GM21526 (cell line): ENCODE results near the gene SLIT3.

Experiments used
- ATAC-seq: cut with Tn5 transposase; IDR thresholded peaks from one replicate; pipeline ENCODE4 v1.9.1; 2021; ENCODE audit warnings: moderate library complexity; ENCODE audit not compliant: unreplicated experiment, low FRiP score

Gene SLIT3

DNA sequence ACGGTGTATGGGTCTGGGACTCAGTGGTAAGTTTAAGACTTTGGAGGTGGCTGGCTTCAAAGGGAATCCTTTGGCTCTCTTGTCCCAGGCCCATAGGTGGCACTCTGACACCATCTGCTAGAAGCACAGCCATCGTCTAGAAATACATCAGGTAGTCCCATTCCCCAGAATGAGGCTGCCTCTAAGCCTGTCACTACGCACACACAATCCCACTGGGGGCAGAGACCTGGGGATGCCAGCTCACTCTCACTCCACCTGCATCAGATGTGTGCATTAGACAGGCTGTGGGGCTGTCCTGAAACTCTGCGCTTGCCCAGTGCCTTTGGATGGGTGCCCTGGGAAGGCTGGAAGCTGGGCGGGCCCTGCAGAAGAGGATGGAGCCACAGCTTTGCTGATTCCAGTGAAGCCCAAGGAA lies 594.3 kb downstream of the SLIT3 start:
- no peak for ATAC-seq

DNA sequence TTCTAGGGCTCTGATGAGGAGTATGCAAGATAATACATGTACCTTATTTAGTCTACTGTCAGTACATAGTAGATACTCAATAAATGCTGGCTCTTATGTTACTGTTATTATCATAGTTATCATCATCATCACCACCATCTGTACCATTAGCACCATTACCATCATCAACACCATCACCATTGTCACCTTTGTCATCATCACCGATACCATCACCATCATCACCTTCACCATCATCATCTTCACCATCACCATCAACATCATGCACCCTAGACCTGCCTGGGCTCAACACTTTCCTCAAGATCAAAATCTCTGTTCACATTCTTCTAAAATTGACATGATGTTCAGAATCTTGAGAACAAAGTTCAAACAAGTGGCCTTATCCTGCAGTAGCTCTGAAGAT lies 595.6 kb downstream of the SLIT3 start:
- ATAC-seq = no peak

DNA sequence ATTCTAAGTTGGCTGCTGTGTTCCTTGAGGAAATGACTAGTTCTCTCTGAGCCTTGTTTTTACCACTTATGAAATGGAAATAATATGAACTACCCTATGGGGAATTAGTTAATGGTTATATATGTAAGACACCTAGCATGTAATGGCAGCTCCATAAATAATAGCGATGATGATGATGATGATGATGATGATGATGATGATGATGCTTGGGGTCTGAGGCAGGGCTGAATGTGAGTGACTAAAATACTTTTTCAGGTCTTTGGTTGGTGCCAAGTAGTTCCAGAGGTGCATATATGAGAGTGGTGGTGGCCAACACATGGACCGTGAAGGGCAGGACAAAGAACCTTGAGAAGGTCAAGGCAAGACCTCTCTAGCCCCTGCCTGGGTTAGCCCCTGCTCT lies 598.4 kb downstream of the SLIT3 start:
- no peak for ATAC-seq

DNA sequence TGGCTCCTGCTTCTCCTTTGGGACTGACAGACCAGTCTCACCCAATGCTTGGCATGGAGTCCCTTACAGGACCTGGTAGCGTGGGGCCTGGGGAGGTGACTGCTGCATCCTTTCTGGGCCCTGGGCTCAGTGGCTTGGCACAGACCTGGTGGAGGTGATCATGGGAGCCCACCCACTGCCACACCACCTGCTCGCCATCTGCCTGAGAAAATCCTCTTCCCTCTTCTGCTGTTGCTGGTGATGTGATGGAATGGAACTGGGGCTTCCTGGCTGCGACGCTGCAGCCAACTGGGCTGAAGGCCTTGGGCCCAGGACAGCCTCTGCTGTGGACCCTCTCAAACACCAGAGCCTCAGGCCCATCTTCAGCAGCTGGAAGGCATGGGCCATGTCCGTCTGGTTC lies 599.3 kb downstream of the SLIT3 start:
- ATAC-seq = no peak

DNA sequence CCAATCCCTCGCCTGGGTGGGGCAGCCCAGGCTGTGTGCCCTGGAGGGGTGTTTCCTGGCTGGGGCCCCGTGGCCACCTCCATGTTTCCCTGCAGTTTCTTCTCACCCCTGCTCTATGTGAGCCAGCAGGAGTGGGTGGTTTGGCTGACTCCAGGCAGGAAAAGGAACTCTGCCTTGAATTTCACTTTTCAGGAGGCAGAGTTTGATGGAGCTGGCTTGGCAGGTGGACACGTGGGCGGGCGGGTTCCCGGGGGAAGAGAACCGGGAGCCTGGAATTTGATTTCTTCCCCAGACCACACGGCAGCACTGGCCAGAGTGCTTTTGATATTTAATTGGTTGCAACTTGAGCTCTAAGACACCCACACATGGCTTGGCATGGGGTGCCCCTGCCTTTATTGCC lies 601.9 kb downstream of the SLIT3 start:
- ATAC-seq = no peak

DNA sequence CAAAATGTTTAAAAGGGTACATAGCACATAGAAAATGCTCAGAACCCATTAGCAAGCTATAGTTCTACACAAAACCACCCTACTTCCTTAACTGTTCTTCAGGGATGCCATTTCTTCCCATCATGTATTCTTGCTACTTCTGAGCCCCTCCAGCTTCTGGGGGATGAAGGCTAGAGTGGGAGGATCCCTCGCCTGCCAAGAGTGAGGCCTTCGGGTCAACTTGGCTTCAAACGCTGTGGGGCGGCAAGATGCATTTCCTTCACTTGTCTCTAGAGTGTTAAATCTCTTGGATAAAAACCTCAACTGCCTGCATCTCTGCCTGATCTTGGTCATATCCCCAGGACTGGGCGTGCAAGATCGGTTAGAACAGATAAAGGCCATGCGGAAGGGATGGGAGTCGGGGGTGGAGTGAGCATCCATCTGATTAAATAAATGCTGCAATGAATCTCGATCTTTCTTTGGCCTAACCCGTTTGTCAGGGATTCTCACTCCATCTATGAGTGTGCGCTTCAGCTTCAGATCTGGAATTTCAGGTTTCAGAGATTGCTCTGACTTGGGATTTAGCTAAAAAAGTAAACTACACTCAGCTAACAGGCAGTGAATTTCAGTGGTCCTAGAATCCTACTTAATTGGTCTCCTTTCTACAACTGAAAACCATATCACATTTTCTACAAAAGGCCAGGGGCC lies 603.8 kb downstream of the SLIT3 start:
- ATAC-seq = no peak

DNA sequence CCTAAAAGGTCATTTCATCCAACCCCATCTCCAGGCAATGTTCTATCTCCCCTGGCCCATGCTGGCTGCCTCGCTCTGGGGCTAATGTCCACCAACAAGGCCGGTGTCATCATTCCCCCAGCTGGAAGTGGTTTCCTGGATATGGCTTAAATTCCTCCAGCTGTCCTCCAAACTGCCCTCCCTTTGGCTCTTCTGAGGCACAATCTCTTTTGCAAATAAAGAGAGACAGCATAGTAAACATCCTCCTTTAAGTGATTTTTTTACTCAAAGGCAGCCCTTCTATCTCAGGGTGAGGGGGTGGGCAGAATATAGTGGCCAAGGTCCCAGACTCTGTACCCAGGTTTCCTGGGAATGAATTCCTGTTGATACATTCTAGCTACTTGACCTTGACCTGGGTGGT lies 604.3 kb downstream of the SLIT3 start:
- no peak for ATAC-seq

DNA sequence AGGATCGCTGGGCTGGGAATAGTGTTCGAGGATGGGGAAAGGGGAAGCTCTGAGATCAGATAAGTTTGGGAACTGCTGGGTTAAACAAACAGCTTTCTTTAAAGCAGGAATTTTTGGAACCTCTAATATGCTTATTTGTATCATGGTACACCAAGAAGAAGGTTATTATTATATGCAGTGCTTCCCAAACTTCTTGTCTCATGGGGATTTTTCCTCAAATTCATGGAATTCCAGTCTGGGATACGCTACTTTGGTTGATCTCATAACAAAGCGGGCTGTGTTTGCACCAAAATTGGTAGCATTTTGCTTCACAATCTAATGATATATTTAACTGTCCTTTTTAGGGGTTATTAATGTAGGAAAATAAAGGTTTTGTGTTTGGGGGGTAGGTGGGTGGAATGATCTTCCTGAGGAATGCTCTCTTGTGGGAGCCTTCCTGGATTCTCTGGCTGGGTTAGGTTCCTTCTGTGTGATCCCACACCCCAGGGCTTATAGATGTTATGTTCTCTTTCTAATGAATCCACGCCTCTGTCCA lies 605.6 kb downstream of the SLIT3 start:
- ATAC-seq = no peak

DNA sequence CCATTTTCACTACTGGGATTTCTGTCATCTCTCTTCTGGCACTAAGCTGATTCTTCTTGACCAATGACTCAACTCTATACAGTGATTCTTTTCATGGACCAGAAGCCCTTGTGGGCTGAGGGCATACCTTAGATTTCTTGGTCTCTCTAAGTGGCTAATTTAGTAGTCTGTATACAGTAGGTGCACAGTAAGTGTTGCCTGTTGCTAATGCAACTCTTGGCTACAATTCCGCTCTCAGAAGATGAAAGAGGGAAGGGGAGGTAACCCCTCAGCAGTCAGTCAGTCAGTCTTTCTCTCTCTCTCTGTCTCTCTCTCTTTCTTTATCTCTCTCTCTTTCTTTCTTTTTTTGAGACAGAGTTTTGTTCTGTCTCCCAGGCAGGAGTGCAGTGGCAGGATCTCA lies 606.6 kb downstream of the SLIT3 start:
- no peak for ATAC-seq

DNA sequence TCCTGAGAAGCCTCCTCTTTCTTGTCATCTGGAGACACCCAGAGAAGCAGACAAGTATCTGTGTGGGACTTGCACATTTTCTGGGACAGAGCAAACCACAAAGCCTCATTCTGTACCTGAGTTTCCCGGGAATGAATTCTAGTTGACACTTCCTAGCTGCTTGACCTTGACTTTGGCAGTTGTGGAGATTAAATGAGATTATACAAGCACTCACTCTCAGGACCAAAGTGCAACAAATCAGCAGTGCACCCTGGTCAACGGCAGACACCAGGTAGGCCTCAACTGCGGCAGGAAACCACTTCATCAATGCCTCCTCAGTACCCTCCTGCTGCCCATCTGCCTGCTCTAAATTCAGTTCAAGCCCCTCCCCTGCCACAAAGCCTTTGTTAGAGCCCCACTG lies 607.1 kb downstream of the SLIT3 start:
- no peak for ATAC-seq

DNA sequence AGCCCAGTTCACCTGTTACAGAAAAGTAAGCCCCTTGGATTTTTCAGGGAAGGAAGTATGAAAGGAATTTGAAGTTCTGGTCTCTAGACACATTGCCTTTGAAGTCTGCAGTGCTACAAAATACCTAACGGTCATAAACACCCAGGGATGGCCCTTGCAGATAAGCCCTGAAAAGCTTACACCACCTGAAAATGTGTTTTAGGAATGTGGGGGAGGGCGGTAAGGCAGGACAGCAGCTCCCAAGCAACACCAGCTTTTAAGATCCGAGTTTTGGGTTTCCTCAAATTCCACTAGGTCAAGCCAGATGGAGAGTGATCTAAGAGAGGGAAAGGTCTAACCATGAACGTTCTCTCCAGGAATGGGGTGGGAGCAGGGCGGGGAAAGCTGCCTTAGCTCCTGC lies 607.6 kb downstream of the SLIT3 start:
- ATAC-seq = no peak

DNA sequence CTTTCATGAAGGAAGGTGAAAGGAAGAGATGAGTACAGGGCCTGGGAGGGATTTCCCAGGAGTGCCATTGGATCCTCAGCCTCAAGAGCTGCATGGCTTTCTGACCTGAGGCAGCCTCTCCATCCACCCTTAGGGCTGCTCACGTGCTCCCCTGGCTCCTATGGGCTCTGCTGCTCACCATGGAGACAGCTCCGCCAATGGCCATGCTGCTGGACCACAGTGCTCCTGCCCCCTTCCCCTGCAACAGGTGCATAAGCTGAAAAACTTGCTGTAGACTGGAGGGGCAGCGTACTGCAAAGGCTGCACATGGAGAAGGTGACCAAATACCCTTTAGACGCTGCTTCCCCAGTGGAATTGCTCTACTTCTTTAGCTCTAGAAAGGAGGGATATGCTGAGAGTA lies 609.0 kb downstream of the SLIT3 start:
- ATAC-seq = no peak

DNA sequence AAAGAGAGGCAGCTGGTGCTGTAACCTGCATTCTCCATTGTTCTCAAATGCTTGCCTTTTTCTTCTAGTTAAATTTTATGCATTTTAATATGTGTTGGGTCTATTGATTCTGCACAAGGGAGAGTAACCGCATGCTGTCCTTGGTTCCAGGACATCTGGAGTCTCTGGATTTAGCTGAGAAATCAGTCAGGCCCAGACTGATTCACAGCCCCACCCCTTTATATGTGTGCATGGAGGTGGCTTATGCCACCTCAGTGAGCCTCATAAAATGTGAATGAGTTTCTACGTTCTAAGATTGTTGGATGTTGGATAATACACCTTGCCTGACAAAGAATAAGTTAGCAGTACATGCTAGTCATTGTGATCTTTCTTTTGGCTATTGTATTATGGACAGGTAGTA lies 611.7 kb downstream of the SLIT3 start:
- ATAC-seq = no peak

DNA sequence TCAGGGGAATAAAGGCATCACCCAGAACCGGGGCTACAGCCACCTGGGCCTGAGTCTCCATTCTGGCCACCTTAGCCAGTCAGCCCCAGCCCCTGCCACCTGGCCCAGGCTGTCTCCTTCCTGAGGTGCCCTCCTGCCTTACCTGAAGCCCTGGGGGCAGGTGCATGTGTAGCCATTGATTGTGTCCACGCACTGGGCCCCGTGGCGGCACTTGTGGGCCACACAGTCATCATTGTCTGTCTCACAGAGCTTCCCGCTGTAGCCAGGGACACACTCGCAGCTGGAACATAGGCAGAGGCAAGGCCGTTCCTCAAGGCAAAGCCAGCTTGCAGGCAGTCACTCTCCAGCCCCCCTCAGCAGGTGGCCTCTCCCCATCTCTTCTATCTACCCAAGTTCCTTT lies 614.1 kb downstream of the SLIT3 start:
- no peak for ATAC-seq

DNA sequence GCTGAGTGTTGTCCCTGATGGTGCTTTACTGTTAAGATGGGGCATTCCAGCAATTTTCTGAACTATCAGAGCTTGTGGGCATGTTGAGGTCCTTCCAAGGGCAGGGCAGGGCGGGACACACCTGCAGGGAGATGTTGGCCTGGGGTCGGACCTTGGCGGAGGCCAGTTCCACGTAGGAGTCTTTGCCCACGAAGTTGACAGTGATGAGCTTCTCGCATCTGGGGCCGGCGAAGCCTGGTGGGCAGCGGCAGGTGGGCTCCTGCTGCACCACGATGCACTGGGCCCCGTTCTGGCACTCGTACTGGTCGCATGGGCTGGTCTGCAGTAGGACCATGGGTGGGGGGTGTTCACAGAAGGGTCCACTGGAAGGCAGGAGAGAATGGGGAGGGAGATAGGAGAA lies 615.4 kb downstream of the SLIT3 start:
- no peak for ATAC-seq

DNA sequence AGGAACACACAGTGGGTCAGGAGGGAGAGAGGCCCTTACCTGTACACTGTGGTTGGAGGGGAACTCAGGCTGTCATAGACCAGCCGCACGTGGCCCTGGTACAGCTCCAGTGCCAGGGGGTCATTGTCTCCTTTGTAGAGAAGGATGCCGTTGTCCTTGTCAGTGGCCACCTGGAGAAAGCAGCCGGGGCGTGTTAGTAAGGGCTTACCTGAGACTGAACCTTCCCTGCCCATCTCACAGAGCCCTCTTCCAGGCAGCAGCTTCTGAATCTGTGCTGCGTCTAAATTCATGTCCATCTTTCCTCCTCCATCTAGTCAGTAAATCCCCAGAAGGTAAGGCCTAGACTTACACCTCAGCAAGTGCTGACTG lies 617.0 kb downstream of the SLIT3 start:
- ATAC-seq = no peak

DNA sequence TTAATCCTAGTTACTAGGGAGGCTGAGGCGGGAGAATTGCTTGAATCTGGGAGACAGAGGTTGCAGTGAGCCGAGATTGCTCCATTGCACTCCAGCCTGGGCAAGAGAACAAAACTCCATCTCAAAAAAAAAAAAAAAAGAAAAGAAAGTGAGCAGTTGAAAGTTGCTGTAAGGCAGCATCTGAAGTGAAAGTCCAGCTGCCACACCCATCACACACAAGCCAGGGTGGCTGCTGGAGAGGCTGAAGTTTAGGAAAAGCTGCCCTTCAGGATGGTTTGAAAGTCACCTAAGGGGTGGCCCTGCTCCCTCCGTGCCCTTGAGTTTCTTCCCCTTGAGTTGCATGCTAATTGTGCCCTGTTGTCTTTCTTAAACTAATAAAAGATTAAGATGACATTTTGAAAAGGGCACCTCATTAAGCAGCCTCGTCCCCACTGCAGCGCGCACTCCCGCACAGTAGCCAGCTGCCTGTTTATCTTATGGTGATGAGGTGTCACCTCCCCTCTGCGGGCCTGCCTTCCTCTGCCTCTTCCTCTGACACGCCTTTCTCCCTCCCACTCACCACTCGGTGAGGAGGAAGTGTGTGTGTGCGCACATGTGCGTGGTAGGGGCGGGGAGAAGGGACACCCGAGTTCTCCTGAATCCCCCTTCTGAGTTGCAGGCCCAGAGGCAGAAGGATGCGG lies 617.6 kb downstream of the SLIT3 start:
- ATAC-seq = no peak

DNA sequence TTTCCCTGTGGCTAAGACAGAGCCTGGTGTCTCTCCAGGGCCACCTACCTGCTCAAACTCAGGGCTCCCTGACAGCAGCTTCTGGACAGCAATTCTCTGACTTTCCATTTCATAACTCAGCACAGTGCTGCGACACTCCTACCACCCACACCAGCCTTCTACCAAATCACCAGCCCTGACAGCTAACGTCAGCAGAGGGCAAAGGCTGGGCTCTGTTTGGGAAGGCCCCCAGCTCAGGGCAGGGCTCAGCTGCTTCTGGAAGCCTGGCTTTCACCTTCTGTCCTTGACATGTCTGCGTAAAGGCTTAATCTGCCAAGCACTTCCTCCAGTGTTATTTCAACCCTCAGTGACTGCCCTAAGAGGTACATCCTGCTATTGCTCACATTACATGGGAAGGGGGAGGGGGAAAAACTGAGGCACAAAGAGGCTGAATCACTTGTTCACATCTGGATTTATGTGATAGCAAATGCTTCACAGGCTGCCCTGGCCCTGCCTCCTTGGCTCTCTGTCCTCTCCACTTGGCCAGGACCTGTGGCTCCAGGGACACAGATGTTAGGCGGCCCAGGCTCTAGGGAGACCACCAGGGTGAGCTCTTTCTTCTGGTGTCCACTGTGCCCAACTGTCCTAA lies 619.3 kb downstream of the SLIT3 start:
- ATAC-seq = no peak

DNA sequence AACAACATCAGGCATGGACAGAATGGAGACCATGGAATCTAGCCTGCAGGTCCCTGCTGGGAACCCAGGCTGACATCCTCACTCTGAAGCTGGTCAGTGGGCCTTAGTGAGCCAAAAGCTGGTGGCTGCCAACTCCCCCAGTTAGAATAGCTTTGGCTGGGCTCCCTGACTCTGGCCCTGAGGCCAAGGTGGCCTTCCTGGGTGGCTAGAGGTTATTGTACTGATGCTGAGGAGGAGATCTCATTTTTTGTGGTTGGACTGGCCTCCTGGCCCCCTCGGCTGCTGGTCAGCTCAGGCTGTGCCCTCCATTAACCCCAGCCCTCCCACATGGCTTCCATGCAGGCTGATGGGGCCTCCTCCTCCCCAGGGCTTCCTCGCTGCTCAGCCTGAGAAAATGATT lies 620.5 kb downstream of the SLIT3 start:
- ATAC-seq = no peak

DNA sequence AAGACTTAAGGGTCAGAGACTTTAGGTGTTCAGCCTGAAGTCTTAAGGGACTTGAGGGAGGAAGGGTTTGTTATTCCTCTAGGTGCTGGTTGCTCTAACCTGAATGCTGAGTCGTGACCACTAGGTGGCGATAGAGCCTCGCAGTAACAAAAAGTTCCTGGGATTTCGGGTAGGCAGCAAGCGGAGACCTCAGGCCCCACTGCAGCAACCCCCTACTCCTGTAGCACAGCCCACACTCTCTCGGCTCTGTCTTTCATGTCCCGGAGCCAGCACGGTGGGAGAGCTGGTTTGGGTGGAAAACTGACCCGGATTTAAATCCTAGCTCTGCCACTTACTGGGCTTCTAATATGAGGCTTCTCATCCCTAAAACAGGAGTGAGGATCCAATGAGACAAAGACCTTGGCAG lies 621.4 kb downstream of the SLIT3 start:
- peak; percentile 59 for ATAC-seq

DNA sequence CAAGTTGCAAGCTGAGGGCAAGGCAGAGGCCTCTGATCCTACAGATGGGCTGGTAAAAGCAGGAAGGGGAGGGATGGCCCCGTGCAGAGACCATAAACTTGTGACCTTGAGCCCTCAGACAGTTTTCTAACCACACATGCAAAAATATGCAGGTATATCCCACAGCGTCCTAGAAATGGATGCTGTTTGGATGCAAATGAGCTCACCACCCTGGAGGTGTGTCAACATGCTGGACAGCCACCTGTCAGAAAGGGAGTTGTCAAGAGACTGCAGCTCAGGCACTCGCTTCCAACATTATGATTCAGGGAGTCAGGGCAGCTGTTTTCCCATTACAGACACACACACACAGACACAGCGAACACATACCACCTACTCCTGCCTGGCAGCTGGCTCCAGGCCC lies 624.4 kb downstream of the SLIT3 start:
- no peak for ATAC-seq

DNA sequence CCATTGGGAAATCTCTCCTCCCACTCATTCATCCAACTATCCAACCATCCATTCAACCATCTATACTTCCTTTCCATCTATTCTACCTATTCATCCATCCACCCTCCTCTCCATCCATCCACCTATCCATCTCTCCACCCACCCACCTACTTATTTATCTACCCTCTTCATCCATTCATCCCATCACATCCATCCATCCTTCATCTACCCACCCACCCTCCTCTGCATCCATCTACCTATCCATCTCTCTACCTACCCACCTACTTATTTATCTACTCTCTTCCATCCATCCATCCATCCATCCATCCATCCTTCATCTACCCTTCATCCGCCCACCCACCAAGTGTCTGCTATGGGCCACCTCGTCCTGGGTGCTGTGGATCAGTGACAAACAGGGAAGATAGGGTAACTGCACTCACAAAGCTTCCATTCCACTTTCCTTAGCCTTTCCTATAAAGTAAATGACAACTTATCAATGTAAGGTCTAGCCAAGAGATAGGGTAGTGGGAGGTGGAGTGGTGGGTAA lies 625.0 kb downstream of the SLIT3 start:
- no peak for ATAC-seq
